HG03457 (cell line): ENCODE data around the gene PPP1R16B.

Experiments
- ATAC-seq: cut with Tn5 transposase; IDR thresholded peaks from one replicate; pipeline ENCODE4 v1.9.1; 2021; ENCODE audit warnings: moderate number of reproducible peaks; ENCODE audit not compliant: unreplicated experiment

Gene PPP1R16B

GRCh38 chr20:38961530-38962043, 156.1 kb downstream of the PPP1R16B start:
- no peak for ATAC-seq

- ATAC-seq: peak; percentile 84
Measured at GRCh38 chr20:38962044-38962927, 156.8 kb downstream of the PPP1R16B start, which contains the start of gene DHX35. TSS of gene DHX35 (plus strand) at chr20:38962344. CDS start at chr20:38962368, 24 bp downstream.

GRCh38 chr20:38962928-38963401, 157.5 kb downstream of the PPP1R16B start:
- no peak for ATAC-seq

GRCh38 chr20:38963745-38964144, 158.2 kb downstream of the PPP1R16B start:
- no peak for ATAC-seq

GRCh38 chr20:38965264-38965663, 159.8 kb downstream of the PPP1R16B start:
- no peak for ATAC-seq

- ATAC-seq: no peak
Measured at GRCh38 chr20:38968090-38968489, 162.6 kb downstream of the PPP1R16B start.

GRCh38 chr20:38969708-38970107, 164.2 kb downstream of the PPP1R16B start:
- no peak for ATAC-seq

- ATAC-seq: no peak
Measured at GRCh38 chr20:38970302-38970701, 164.8 kb downstream of the PPP1R16B start.
